HepG2 (cell line): ENCODE measurements around the gene ADGRD1. TPM values are rescaled to one million over a fixed set of nuclear protein-coding genes. Genes with fewer than 3 reads are reported as not detected.

ENCODE experiments used
- FIP1L1 ChIP-seq: fragments of 200-400 bp; formaldehyde crosslinking; IDR thresholded peaks from 2 replicates; pipeline ENCODE4 v1.6.1; 2018; ENCODE audit warnings: low read depth, mild to moderate bottlenecking, low read length, moderate library complexity, borderline replicate concordance; ENCODE audit not compliant: insufficient read depth
- KDM2A ChIP-seq: sonication (generic); formaldehyde crosslinking; IDR thresholded peaks from 2 replicates; pipeline ENCODE4 v1.4.0; 2020; ENCODE audit warnings: low read depth, missing genetic modification reagents, borderline replicate concordance
- KDM5A ChIP-seq: fragments of 200-600 bp; sonication (generic); IDR thresholded peaks from 2 replicates; pipeline ENCODE4 v1.7.0; 2018; ENCODE audit warnings: antibody characterized with exemption, mild to moderate bottlenecking, low read length, borderline replicate concordance
- U2AF1 ChIP-seq: fragments of 200-400 bp; formaldehyde crosslinking; optimal IDR thresholded peaks from 2 replicates; pipeline ENCODE3; 2017; ENCODE audit warnings: mild to moderate bottlenecking, low read depth, low read length
- ZNF709 ChIP-seq: sonication (generic); formaldehyde crosslinking; IDR thresholded peaks from 2 replicates; pipeline ENCODE4 v1.5.0; 2020; ENCODE audit warnings: mild to moderate bottlenecking, missing genetic modification reagents
- ZNF850 ChIP-seq: sonication (generic); formaldehyde crosslinking; conservative IDR thresholded peaks from 2 replicates; pipeline ENCODE4 v1.9.0; 2021; ENCODE audit warnings: mild to moderate bottlenecking, missing genetic modification reagents
- polyA plus RNA-seq, 8 experiments: library from polyadenylated mRNA; depleted of rRNA in 3 of 8; stranded (reverse) in 7 of 8; unstranded in 1 of 8; fragments of >200 nt; fragmentation: Illumina TruSeq in 4 of 8; extraction: Trizol in 4 of 8; gene quantifications; 2 replicates each; pipeline versions ENCODE4 v1.2.1 to v1.2.3, GENCODE V29; 2011 to 2016; ENCODE audit warnings: low read depth in 4 of 8, missing spikeins in 1 of 8, mixed read lengths in 1 of 8; ENCODE audit not compliant: insufficient read depth in 1 of 8
- total RNA-seq, 5 experiments: library from RNA; depleted of rRNA; stranded (reverse); fragments of >200 nt; fragmentation: Illumina TruSeq; extraction: Trizol; gene quantifications; 2 replicates each; pipeline ENCODE4 v1.2.3, GENCODE V29; 2016; ENCODE audit warnings: low read depth in 1 of 5
- TF ChIP-seq, protein P1 (sequence below): sonication (generic); formaldehyde crosslinking; IDR thresholded peaks from 2 replicates; pipeline ENCODE4 v1.4.0; 2020; ENCODE audit warnings: missing genetic modification reagents, mild to moderate bottlenecking, borderline replicate concordance
- TF ChIP-seq, protein P2 (sequence below): sonication (generic); formaldehyde crosslinking; IDR thresholded peaks from 2 replicates; pipeline ENCODE4 v1.5.0; 2020; ENCODE audit warnings: mild to moderate bottlenecking, missing genetic modification reagents, moderate library complexity
- TF ChIP-seq, protein P3 (sequence below): sonication (generic); formaldehyde crosslinking; IDR thresholded peaks from 2 replicates; pipeline ENCODE4 v1.4.0; 2020; ENCODE audit warnings: low read depth, missing genetic modification reagents
- TF ChIP-seq, protein P4 (sequence below): sonication (generic); formaldehyde crosslinking; IDR thresholded peaks from 2 replicates; pipeline ENCODE4 v1.5.0; 2020; ENCODE audit warnings: missing genetic modification reagents, mild to moderate bottlenecking, borderline replicate concordance
- TF ChIP-seq, protein P5 (sequence below): sonication (generic); formaldehyde crosslinking; IDR thresholded peaks from 2 replicates; pipeline ENCODE4 v1.5.1; 2020; ENCODE audit warnings: mild to moderate bottlenecking, missing genetic modification reagents, moderate library complexity

The ADGRD1 gene
- total and polyA plus RNA-seq, 2 of the 13 experiments (the other 11 are each of a cell fraction or from before 2014, with no cell fraction given), result 0.46 to 12.4 TPM

DNA sequence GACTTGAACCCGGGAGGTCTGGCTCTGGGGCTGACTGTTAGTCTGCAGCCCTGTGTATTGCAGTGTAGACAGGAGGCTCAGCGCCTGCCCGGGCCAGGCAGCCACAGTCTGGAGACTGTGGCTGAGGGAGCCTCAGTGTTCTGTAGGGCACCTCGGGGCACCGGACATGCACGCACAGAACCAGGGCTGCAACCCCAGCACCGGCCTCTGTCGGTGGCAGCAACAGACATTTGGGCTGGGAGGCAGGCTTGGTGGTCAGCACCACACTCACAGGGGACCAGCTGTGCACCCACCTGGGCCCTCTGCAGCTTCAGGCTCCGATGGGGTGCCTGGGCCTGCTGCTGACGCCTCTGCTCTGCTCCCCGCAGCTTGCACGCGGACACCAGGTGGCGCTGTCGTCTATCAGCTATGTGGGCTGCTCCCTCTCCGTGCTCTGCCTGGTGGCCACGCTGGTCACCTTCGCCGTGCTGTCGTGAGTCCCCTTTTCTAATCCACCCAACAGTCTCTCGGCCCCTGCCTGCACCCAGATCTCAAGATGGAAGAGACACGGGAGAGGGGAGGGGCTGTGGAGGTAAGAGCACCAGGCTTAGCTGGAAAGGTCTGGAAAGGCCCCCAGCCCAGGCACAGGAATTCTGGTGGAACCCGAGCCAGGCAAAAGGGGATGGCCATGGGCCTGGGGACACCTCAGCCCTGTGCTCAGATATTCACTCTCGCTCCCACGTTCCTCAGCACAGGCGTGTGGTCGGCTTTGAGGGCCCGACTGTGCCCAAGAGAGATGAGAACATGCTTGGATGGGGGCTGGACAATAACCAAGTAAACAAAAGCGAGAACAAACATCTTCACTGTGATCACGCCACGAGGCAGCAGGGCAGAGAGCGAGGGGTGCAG, 151.0 kb downstream of the ADGRD1 start (continued):
- TF ChIP-seq, protein P1, sequence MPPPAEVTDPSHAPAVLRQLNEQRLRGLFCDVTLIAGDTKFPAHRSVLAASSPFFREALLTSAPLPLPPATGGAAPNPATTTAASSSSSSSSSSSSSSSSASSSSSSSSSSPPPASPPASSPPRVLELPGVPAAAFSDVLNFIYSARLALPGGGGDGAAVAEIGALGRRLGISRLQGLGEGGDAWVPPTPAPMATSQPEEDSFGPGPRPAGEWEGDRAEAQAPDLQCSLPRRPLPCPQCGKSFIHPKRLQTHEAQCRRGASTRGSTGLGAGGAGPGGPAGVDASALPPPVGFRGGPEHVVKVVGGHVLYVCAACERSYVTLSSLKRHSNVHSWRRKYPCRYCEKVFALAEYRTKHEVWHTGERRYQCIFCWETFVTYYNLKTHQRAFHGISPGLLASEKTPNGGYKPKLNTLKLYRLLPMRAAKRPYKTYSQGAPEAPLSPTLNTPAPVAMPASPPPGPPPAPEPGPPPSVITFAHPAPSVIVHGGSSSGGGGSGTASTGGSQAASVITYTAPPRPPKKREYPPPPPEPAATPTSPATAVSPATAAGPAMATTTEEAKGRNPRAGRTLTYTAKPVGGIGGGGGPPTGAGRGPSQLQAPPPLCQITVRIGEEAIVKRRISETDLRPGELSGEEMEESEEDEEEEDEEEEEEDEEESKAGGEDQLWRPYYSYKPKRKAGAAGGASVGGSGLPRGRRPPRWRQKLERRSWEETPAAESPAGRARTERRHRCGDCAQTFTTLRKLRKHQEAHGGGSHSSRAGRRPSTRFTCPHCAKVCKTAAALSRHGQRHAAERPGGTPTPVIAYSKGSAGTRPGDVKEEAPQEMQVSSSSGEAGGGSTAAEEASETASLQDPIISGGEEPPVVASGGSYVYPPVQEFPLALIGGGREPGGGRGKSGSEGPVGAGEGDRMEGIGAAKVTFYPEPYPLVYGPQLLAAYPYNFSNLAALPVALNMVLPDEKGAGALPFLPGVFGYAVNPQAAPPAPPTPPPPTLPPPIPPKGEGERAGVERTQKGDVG (CRISPR knock-in tag), result 0 out of 2 replicates have a peak, but pooled peaks have one; percentile 21
- TF ChIP-seq FIP1L1 (no peak), ZNF850 (CRISPR knock-in tag) (no peak), ZNF709 (CRISPR knock-in tag) (no peak), KDM2A (CRISPR knock-in tag) (peak; percentile 49; the same call in 1 of the 2 replicates), U2AF1 (no peak), KDM5A (no peak)
- TF ChIP-seq, protein P2, sequence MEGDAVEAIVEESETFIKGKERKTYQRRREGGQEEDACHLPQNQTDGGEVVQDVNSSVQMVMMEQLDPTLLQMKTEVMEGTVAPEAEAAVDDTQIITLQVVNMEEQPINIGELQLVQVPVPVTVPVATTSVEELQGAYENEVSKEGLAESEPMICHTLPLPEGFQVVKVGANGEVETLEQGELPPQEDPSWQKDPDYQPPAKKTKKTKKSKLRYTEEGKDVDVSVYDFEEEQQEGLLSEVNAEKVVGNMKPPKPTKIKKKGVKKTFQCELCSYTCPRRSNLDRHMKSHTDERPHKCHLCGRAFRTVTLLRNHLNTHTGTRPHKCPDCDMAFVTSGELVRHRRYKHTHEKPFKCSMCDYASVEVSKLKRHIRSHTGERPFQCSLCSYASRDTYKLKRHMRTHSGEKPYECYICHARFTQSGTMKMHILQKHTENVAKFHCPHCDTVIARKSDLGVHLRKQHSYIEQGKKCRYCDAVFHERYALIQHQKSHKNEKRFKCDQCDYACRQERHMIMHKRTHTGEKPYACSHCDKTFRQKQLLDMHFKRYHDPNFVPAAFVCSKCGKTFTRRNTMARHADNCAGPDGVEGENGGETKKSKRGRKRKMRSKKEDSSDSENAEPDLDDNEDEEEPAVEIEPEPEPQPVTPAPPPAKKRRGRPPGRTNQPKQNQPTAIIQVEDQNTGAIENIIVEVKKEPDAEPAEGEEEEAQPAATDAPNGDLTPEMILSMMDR (CRISPR knock-in tag), result peak; percentile 98
- TF ChIP-seq, protein P3, sequence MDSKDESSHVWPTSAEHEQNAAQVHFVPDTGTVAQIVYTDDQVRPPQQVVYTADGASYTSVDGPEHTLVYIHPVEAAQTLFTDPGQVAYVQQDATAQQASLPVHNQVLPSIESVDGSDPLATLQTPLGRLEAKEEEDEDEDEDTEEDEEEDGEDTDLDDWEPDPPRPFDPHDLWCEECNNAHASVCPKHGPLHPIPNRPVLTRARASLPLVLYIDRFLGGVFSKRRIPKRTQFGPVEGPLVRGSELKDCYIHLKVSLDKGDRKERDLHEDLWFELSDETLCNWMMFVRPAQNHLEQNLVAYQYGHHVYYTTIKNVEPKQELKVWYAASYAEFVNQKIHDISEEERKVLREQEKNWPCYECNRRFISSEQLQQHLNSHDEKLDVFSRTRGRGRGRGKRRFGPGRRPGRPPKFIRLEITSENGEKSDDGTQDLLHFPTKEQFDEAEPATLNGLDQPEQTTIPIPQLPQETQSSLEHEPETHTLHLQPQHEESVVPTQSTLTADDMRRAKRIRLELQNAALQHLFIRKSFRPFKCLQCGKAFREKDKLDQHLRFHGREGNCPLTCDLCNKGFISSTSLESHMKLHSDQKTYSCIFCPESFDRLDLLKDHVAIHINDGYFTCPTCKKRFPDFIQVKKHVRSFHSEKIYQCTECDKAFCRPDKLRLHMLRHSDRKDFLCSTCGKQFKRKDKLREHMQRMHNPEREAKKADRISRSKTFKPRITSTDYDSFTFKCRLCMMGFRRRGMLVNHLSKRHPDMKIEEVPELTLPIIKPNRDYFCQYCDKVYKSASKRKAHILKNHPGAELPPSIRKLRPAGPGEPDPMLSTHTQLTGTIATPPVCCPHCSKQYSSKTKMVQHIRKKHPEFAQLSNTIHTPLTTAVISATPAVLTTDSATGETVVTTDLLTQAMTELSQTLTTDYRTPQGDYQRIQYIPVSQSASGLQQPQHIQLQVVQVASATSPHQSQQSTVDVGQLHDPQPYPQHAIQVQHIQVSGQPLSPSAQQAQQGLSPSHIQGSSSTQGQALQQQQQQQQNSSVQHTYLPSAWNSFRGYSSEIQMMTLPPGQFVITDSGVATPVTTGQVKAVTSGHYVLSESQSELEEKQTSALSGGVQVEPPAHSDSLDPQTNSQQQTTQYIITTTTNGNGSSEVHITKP (CRISPR knock-in tag), result no peak
- TF ChIP-seq, protein P4, sequence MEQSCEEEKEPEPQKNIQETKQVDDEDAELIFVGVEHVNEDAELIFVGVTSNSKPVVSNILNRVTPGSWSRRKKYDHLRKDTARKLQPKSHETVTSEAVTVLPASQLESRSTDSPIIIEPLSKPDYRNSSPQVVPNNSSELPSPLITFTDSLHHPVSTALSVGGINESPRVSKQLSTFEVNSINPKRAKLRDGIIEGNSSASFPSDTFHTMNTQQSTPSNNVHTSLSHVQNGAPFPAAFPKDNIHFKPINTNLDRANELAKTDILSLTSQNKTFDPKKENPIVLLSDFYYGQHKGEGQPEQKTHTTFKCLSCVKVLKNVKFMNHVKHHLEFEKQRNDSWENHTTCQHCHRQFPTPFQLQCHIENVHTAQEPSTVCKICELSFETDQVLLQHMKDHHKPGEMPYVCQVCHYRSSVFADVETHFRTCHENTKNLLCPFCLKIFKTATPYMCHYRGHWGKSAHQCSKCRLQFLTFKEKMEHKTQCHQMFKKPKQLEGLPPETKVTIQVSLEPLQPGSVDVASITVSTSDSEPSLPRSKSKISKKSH (CRISPR knock-in tag), result no peak
- TF ChIP-seq, protein P5, sequence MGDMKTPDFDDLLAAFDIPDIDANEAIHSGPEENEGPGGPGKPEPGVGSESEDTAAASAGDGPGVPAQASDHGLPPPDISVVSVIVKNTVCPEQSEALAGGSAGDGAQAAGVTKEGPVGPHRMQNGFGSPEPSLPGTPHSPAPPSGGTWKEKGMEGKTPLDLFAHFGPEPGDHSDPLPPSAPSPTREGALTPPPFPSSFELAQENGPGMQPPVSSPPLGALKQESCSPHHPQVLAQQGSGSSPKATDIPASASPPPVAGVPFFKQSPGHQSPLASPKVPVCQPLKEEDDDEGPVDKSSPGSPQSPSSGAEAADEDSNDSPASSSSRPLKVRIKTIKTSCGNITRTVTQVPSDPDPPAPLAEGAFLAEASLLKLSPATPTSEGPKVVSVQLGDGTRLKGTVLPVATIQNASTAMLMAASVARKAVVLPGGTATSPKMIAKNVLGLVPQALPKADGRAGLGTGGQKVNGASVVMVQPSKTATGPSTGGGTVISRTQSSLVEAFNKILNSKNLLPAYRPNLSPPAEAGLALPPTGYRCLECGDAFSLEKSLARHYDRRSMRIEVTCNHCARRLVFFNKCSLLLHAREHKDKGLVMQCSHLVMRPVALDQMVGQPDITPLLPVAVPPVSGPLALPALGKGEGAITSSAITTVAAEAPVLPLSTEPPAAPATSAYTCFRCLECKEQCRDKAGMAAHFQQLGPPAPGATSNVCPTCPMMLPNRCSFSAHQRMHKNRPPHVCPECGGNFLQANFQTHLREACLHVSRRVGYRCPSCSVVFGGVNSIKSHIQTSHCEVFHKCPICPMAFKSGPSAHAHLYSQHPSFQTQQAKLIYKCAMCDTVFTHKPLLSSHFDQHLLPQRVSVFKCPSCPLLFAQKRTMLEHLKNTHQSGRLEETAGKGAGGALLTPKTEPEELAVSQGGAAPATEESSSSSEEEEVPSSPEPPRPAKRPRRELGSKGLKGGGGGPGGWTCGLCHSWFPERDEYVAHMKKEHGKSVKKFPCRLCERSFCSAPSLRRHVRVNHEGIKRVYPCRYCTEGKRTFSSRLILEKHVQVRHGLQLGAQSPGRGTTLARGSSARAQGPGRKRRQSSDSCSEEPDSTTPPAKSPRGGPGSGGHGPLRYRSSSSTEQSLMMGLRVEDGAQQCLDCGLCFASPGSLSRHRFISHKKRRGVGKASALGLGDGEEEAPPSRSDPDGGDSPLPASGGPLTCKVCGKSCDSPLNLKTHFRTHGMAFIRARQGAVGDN (CRISPR knock-in tag), result peak; percentile 60
